Upper lobe of left lung (tissue), 4 donors: ENCODE measurements around the gene C11orf24.

ENCODE experiments used
- CTCF ChIP-seq, 6 experiments: fragments of 450-650 bp in 4 of 6; fragments of 200-600 bp in 2 of 6; sonication (generic) in 2 of 6; IDR thresholded peaks; one replicate each; pipeline ENCODE4 v1.5.1; 2016 to 2019; ENCODE audit warnings: antibody characterized with exemption in 6 of 6
- POLR2A ChIP-seq, 4 donors: fragments of 450-650 bp; IDR thresholded peaks; one replicate each; pipeline ENCODE4 v1.5.1; 2016 to 2017; ENCODE audit warnings: antibody characterized with exemption in 4 of 4, mild to moderate bottlenecking in 2 of 4
- POLR2AphosphoS5 ChIP-seq, 2 donors: sonication (generic); formaldehyde crosslinking; IDR thresholded peaks; one replicate each; pipeline ENCODE4 v1.5.1; 2017; ENCODE audit warnings: antibody characterized with exemption in 2 of 2

- TF ChIP-seq CTCF (IDR thresholded peaks at IDR 0.05) (peak; percentile 94 to 99 (median 98)), POLR2AphosphoS5 (IDR thresholded peaks at IDR 0.05) (no peak), POLR2A (IDR thresholded peaks at IDR 0.05) (no peak)
Measured at GRCh38 chr11:68297812-68298658, 26.3 kb upstream of the C11orf24 start.
